MCF 10A (cell line): ENCODE data around the gene TRIM72. TPM values are rescaled to one million over a fixed set of nuclear protein-coding genes. Genes with fewer than 3 reads are reported as not detected.
"Not testable (repeated sequence)": the region's sequence is repeated elsewhere in the genome, so short reads cannot be mapped to it uniquely, and the experiment has no call there.

ENCODE experiments used
- BruUV-seq: library from RNA; stranded (reverse); fragments of 400-500 nt; replicated peaks from 2 replicates; lab custom pipeline; 2021; lab: Mats Ljungman, UMichigan
- CTCF ChIA-PET: fragments of 300-600 bp; sonication (Branson Sonifier 250); formaldehyde crosslinking; extraction: SDS; loops from one replicate; lab custom pipeline; 2021; ENCODE audit warnings: antibody characterized with exemption, inconsistent platforms; lab: Yijun Ruan, JAX
- POLR2A ChIA-PET: fragments of 300-600, 350-650 bp; sonication (Branson Sonifier 250); formaldehyde crosslinking; extraction: SDS; loops from one replicate; lab custom pipeline; 2020; ENCODE audit warnings: antibody characterized with exemption, inconsistent platforms; lab: Yijun Ruan, JAX
- DNase-seq: peaks from one replicate; pipeline ENCODE4 v3.0.0-alpha.2; 2018; ENCODE audit not compliant: unreplicated experiment
- H3K27ac Mint-ChIP-seq: one replicate; pipeline ENCODE4 v1.8.0; 2022; ENCODE audit warnings: mild to moderate bottlenecking, low read depth, mixed read lengths; ENCODE audit not compliant: unreplicated experiment
- H3K27me3 Mint-ChIP-seq: one replicate; pipeline ENCODE4 v1.8.0; 2022; ENCODE audit warnings: mixed read lengths; ENCODE audit not compliant: insufficient read depth, unreplicated experiment
- H3K36me3 Mint-ChIP-seq: one replicate; pipeline ENCODE4 v1.8.0; 2022; ENCODE audit warnings: mild to moderate bottlenecking, moderate library complexity, mixed read lengths; ENCODE audit not compliant: insufficient read depth, unreplicated experiment
- H3K4me1 Mint-ChIP-seq: one replicate; pipeline ENCODE4 v1.8.0; 2022; ENCODE audit warnings: mixed read lengths; ENCODE audit not compliant: insufficient read depth, unreplicated experiment
- H3K4me3 Mint-ChIP-seq: one replicate; pipeline ENCODE4 v1.8.0; 2022; ENCODE audit warnings: mild to moderate bottlenecking, moderate library complexity, mixed read lengths; ENCODE audit not compliant: unreplicated experiment
- H3K9me3 Mint-ChIP-seq: one replicate; pipeline ENCODE4 v1.8.0; 2022; ENCODE audit warnings: mixed read lengths; ENCODE audit not compliant: unreplicated experiment
- CTCF ChIP-seq: fragments of 200-600 bp; IDR thresholded peaks from one replicate; pipeline ENCODE4 v1.8.0; 2022; ENCODE audit warnings: antibody characterized with exemption, mild to moderate bottlenecking; ENCODE audit not compliant: unreplicated experiment
- intact Hi-C: fragments of 100-400 bp; cut with micrococcal nuclease; formaldehyde crosslinking; loops from 2 replicates; pipeline ENCODE4 v1.14.1; 2022
- total RNA-seq: library from RNA; stranded (reverse); gene quantifications from 2 replicates; pipeline ENCODE4 v1.2.3, GENCODE V29; 2022

The TRIM72 gene
- total RNA-seq, 1 experiment from 2014 or later, result not detected

GRCh38 chr16:31193874-31194273 lies 20.0 kb upstream of the TRIM72 start:
- no TSS peak for BruUV-seq
- no peaks in the 10 kb centered on the region for H3K4me1 Mint-ChIP-seq
- intact Hi-C loops, result no loop called here
- no peak for DNase-seq
- H3K27ac Mint-ChIP-seq, result no peak overlapping the region
- H3K27me3 Mint-ChIP-seq, result no peaks in the 10 kb centered on the region
- H3K4me3 Mint-ChIP-seq, result no peak overlapping the region
- no peak for TF ChIP-seq CTCF
- no peaks in the 10 kb centered on the region for H3K9me3 Mint-ChIP-seq
- ChIA-PET POLR2A (interaction anchor here (1.3 kb wide), 1 partner anchor 14 kb away, joined by 3 read pairs; the partner anchor contains the start of gene FUS), CTCF (interaction anchor here (0.6 to 1.5 kb wide), 5 partner anchors 10 to 210 kb away, joined by 3 to 6 read pairs (median 4); no protein-coding TSS in a partner anchor)
- peaks cover 93% of the 10 kb centered on the region for H3K36me3 Mint-ChIP-seq

GRCh38 chr16:31194898-31195297 lies 19.0 kb upstream of the TRIM72 start:
- CTCF ChIA-PET, result no interaction called here

GRCh38 chr16:31195861-31196260 lies 18.1 kb upstream of the TRIM72 start:
- intact Hi-C loops, H3K9me3 Mint-ChIP-seq, BruUV-seq, H3K4me3 Mint-ChIP-seq, H3K4me1 Mint-ChIP-seq, CTCF ChIA-PET, DNase-seq, H3K27me3 Mint-ChIP-seq, H3K27ac Mint-ChIP-seq: not testable (repeated sequence)
- peaks cover 73% of the 10 kb centered on the region for H3K36me3 Mint-ChIP-seq
- POLR2A ChIA-PET, result interaction anchor here (1.5 to 2.4 kb wide), 3 partner anchors 10 to 16 kb away, joined by 5 to 7 read pairs (median 7); partner anchors contain the start of gene FUS

More at GRCh38 chr16:31194898-31195297, 19.0 kb upstream of the TRIM72 start:
- no peak for TF ChIP-seq CTCF
- no peaks in the 10 kb centered on the region for H3K27me3 Mint-ChIP-seq
- H3K9me3 Mint-ChIP-seq, result no peaks in the 10 kb centered on the region
- no TSS peak for BruUV-seq
- POLR2A ChIA-PET, result interaction anchor here (1.5 kb wide), 1 partner anchor 15 kb away, joined by 7 read pairs; the partner anchor contains the start of gene FUS
- no peak overlapping the region for H3K4me3 Mint-ChIP-seq
- H3K36me3 Mint-ChIP-seq, result peaks cover 82% of the 10 kb centered on the region
- no peak overlapping the region for H3K27ac Mint-ChIP-seq
- DNase-seq, result no peak
- intact Hi-C loops, result no loop called here
- H3K4me1 Mint-ChIP-seq, result no peaks in the 10 kb centered on the region

GRCh38 chr16:31196324-31197088 lies 17.4 kb upstream of the TRIM72 start:
- DNase-seq, result no peak
- Mint-ChIP-seq H3K36me3 (peaks cover 66% of the 10 kb centered on the region), H3K4me3 (no peak overlapping the region), H3K27ac (no peak overlapping the region), H3K4me1 (peaks cover 8% of the 10 kb centered on the region), H3K27me3 (no peaks in the 10 kb centered on the region), H3K9me3 (no peaks in the 10 kb centered on the region)
- ChIA-PET POLR2A (interaction anchor here (0.7 to 2.4 kb wide), 5 partner anchors 11 to 40 kb away, joined by 3 to 7 read pairs (median 5); partner anchors contain the start of gene FUS), CTCF (no interaction called here)
- no peak for TF ChIP-seq CTCF
- no TSS peak for BruUV-seq
- intact Hi-C loops, result no loop called here
